NOMO-1 treated with dmso at 0.1 percent for 144 hours (cell line): ENCODE measurements around the gene PATL1.
A peak's percentile ranks its signal among the peaks of the same experiment; 100 is the strongest.
"Not testable (repeated sequence)": the region's sequence is repeated elsewhere in the genome, so short reads cannot be mapped to it uniquely, and the experiment has no call there.

Experiments used
- DNase-seq: peaks from one replicate; lab custom pipeline; 2025; ENCODE audit not compliant: unreplicated experiment; lab: John Stamatoyannopoulos, UW

PATL1 gene, protein sequence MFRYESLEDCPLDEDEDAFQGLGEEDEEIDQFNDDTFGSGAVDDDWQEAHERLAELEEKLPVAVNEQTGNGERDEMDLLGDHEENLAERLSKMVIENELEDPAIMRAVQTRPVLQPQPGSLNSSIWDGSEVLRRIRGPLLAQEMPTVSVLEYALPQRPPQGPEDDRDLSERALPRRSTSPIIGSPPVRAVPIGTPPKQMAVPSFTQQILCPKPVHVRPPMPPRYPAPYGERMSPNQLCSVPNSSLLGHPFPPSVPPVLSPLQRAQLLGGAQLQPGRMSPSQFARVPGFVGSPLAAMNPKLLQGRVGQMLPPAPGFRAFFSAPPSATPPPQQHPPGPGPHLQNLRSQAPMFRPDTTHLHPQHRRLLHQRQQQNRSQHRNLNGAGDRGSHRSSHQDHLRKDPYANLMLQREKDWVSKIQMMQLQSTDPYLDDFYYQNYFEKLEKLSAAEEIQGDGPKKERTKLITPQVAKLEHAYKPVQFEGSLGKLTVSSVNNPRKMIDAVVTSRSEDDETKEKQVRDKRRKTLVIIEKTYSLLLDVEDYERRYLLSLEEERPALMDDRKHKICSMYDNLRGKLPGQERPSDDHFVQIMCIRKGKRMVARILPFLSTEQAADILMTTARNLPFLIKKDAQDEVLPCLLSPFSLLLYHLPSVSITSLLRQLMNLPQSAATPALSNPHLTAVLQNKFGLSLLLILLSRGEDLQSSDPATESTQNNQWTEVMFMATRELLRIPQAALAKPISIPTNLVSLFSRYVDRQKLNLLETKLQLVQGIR

DNA sequence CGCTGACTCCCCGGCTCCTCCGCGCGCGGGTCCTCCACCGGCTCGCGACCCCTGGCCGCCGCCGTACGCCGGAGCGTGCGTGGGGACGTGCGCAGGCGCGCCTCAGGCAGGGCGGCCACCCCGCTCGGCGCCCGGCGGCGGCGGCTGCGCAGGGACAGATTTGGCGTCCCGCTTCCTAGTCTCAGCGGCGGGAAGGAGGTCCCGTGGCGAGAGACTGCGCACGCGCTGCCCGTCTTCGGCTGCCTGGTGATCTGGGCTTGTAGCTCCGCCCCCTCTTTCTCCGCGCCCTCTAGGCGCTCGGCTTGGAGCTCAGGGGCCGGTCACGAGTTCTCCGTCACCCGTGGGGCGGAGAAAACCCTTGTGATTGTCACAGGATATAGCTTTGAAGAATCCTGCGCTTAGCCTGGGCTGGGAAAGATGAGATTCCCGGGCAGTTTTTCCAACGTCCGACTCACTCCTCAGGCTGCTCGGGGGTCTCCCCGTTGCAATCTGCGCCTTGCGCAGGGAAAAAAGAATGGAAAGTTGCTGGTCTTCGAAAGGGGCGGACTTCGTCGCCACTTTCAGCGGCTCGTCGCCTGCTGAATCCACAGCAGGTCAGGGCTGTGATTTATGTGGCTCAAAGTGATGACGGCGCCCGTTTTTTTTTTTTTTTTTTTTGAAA lies at the start of gene PATL1:
Gene PATL1, minus strand, starts transcription at position 88 of the 661 bp plus-strand sequence. CDS start 142 bp downstream, outside the sequence.
- DNase-seq = peak; percentile 98

GRCh38 chr11:59716051-59716450 lies 47.2 kb upstream of the PATL1 start:
- no peak for DNase-seq

DNA sequence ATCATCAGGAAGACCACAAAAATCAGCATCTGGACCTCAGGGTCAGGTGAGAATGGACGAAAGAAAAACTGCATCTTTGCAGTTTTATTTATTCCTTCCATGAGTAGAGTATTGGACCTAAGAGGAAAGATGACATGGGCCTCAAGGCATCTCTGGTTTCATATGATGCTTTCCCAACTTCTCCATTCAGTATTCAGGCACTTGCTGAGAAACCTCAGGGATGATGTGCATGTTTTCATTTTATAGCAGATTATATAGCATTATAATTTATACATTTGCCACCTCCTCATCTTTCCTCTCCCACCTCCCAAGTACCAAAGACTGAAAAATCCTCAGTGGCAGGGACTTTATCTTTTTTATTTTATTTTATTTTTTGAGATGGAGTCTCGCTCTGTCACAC lies 44.9 kb upstream of the PATL1 start, which contains the start of gene OR10V1:
Gene OR10V1, minus strand, starts transcription at position 101 of the 400 bp plus-strand sequence. Its CDS starts 0 bp downstream, at position 101.
- no peak for DNase-seq

- DNase-seq = no peak
Measured at GRCh38 chr11:59710136-59710847, 41.5 kb upstream of the PATL1 start.

DNA sequence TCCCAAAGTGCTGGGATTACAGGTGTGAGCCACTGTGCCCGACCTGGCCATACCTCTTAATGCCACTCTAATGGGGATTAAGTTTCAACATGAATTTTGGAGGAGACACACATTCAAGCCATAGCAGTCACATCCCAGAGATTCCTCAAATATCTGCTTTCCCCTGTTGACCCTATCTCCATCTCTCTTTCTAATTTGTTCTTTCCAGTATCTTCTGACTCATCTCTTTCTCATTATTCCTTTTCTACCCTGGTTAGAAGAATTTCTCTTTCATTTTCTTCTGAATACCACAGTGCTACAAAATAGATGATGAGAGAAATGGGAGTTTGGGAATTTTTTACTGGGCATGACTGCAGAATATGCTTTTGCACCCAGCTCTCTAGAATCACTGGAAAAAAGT lies 39.7 kb upstream of the PATL1 start:
- no peak for DNase-seq

DNA sequence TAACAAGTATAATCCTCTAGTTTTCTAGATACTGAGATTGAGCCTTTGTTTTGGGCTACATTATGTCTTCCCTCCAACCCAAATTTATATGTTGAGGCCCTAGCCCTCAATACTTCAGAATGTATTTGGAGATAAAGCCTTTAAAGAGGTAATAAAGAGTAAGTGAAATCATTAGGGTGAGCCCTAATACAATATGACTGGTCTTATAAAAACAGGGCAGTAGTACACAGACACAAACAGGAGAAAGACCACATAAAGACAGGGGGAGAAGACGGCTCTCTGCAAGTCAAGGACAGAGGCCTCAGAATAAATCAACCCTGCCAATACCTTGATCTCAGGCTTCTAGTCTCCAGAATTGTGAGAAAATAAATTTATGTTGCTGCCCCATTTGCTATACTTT lies 38.5 kb upstream of the PATL1 start:
- DNase-seq = no peak

DNA sequence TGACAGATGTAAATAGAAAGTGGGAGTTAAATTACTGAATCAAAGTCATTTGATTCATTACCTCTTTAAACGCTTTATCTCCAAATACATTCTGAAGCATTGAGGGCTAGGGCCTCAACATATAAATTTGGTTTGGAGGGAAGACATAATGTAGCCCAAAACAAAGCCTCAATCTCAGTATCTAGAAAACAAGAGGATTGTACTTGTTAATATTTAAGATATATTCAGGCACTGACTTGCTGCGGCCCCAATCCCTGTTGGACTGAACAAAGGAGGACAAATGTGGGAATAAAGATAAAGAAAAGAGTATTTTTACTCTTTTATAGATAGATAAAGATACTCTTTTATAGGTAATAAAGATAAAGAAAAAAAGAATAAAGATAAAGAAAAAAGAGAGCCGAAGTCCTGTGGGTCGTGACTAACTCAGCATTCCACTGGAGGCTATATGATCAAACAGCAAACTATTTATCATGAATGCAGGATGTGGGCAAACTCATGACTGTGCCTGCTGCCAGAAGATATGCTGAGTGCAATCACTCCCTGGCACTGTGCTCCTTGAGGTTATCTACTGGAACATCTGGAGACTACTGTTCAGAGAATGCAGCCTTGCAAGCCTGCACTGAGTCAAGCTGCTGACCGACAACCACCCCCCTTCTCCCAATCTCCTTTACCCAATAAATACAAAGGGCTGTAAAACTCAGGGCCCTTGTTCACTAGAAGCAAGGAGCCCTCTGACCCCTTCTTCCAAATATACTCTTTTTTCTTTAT lies 37.9 kb upstream of the PATL1 start:
- DNase-seq = no peak

- no peak for DNase-seq
Measured at GRCh38 chr11:59705294-59705693, 36.5 kb upstream of the PATL1 start.

- not testable (repeated sequence) for DNase-seq
Measured at GRCh38 chr11:59703515-59703914, 34.7 kb upstream of the PATL1 start.

DNA sequence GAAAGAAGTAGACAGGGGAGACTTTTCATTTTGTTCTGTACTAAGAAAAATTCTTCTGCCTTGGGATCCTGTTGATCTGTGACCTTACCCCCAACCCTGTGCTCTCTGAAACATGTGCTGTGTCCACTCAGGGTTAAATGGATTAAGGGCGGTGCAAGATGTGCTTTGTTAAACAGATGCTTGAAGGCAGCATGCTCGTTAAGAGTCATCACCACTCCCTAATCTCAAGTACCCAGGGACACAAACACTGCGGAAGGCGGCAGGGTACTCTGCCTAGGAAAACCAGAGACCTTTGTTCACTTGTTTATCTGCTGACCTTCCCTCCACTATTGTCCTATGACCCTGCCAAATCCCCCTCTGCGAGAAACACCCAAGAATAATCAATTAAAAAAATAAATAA lies 31.3 kb upstream of the PATL1 start:
- DNase-seq = not testable (repeated sequence)

GRCh38 chr11:59698506-59698905 lies 29.7 kb upstream of the PATL1 start:
- no peak for DNase-seq

DNA sequence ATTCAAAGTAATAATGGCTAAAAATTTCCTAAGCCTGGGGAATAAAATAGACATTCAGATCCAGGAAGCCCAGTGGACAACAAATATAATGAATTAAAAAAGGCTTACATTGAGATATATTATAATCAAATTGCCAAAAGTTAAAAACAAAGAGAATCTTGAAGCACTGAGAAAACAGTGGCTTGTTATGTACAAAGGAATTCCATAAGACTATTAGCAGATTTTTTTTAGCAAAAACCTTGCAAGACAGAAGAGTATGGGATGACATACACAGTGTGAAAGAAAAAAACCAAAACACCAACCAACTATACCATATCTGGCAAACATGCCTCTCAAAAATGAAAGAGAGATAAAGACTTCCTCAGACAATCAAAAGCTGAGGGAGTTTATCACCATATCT lies 24.1 kb upstream of the PATL1 start:
- DNase-seq = no peak

DNA sequence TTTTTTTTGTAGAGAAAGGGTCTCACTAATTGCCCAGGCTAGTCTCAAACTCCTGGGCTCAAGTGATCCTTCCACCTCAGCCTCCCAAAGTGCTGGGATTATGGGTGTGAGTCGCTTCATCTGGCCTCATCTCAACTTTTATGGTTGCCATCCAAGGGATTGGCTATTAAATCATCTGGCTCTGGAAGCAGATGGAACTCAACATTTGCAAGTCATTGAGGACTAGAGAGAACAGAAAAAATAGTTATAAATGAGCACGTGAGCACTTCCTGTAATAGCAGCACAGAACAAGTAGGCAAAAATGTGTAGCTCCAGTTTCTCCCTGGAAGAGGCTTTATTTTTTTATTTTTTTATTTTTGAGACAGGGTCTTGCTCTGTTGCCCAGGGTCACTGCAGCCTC lies 22.3 kb upstream of the PATL1 start:
- DNase-seq = no peak

DNA sequence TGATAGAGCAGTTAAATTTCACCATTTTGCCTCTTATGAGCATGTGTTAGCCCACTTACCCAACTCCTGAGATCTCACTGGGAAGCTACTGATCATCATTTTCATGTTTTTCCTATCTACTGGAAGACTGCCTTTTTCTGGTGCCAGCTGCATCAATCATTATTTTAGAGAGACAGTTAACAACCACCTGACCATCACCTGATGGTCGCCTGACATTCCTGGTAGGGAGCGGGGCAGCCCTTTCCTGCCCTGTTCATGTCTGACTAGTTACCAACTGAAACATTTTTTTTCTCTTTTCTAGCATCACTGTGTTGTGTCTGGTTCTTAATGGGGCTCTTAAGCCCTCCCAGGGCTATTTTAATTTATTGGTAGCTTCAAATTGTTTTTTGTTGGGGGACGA lies 20.2 kb upstream of the PATL1 start:
- no peak for DNase-seq

- not testable (repeated sequence) for DNase-seq
Measured at GRCh38 chr11:59681260-59681725, 12.5 kb upstream of the PATL1 start.

GRCh38 chr11:59680287-59681154 lies 11.7 kb upstream of the PATL1 start:
- DNase-seq = peak; percentile 29

DNA sequence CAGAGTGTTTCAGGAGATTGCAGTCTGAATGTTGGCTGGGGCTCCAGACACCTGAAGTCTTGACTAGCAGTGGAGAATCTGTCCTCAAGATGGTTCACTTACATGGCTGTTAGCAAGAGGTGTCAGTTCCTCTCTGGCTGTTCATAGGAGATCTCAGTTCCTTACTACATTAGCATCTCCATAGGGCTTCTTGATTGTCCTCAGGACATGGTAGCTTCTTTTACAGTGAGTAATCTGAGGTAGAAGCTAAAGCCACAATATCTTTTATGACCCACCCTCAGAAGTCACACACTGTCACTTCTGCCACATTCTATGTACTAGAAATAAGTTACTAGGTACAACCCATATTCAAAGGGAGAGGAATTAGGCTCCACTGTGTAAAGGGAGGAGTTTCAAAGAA lies 10.5 kb upstream of the PATL1 start:
- DNase-seq = no peak

GRCh38 chr11:59678813-59679165 lies 10.0 kb upstream of the PATL1 start:
- DNase-seq = no peak

- DNase-seq = no peak
Measured at GRCh38 chr11:59678118-59678812, 9.4 kb upstream of the PATL1 start.
